ENCODE data around the gene CLEC16A. TPM values are rescaled to one million over a fixed set of nuclear protein-coding genes. Genes with fewer than 3 reads are reported as not detected.

Gene CLEC16A
- total and polyA plus RNA-seq, 9 donors: 11.5 to 18.3 (median 14.9) TPM

GRCh38 chr16:11142951-11143350 is 198.6 kb downstream of the CLEC16A start:
- Histone ChIP-seq H3K36me3 (ENCODE audit: control insufficient read depth, insufficient read depth, low read length) (no peaks in the 10 kb centered on the region), H3K27ac (ENCODE audit: low read length) (no peak overlapping the region), H3K4me3 (ENCODE audit: low read length) (no peak overlapping the region), H3K4me1 (ENCODE audit: control insufficient read depth, insufficient read depth, low read length) (peaks cover 36% of the 10 kb centered on the region), H3K9me3 (replicated peaks; ENCODE audit: control insufficient read depth, low read depth, low read length) (no peaks in the 10 kb centered on the region), H3K27me3 (ENCODE audit: control insufficient read depth, insufficient read depth, low read length) (no peaks in the 10 kb centered on the region)
- DNase-seq: no peak
- WGBS (ENCODE audit: insufficient coverage): 93% methylated on average over 2 of the region's 7 CpGs

GRCh38 chr16:11143372-11144035 is 199.1 kb downstream of the CLEC16A start:
- H3K4me1 ChIP-seq (ENCODE audit: control insufficient read depth, insufficient read depth, low read length): peaks cover 36% of the 10 kb centered on the region
- no peaks in the 10 kb centered on the region for H3K36me3 ChIP-seq (ENCODE audit: control insufficient read depth, insufficient read depth, low read length)
- H3K27ac ChIP-seq (ENCODE audit: low read length): no peak overlapping the region
- no peaks in the 10 kb centered on the region for H3K27me3 ChIP-seq (ENCODE audit: control insufficient read depth, insufficient read depth, low read length)
- no peaks in the 10 kb centered on the region for H3K9me3 ChIP-seq (replicated peaks; ENCODE audit: control insufficient read depth, low read depth, low read length)
- 69% methylated on average over 4 of the region's 6 CpGs for WGBS (ENCODE audit: insufficient coverage)
- no peak overlapping the region for H3K4me3 ChIP-seq (ENCODE audit: low read length)
- no peak for DNase-seq

- Histone ChIP-seq H3K27ac (ENCODE audit: low read length) (no peak overlapping the region), H3K4me3 (ENCODE audit: low read length) (no peak overlapping the region), H3K27me3 (ENCODE audit: control insufficient read depth, insufficient read depth, low read length) (no peaks in the 10 kb centered on the region), H3K36me3 (ENCODE audit: control insufficient read depth, insufficient read depth, low read length) (no peaks in the 10 kb centered on the region), H3K4me1 (ENCODE audit: control insufficient read depth, insufficient read depth, low read length) (peaks cover 32% of the 10 kb centered on the region), H3K9me3 (replicated peaks; ENCODE audit: control insufficient read depth, low read depth, low read length) (no peaks in the 10 kb centered on the region)
- WGBS (ENCODE audit: insufficient coverage): 50% methylated on average over 4 of the region's 4 CpGs
- peak; percentile 44 for DNase-seq
Observed at GRCh38 chr16:11144122-11144521, 199.8 kb downstream of the CLEC16A start.

- DNase-seq: peak; percentile 73
- H3K9me3 ChIP-seq (replicated peaks; ENCODE audit: control insufficient read depth, low read depth, low read length): no peaks in the 10 kb centered on the region
- H3K27me3 ChIP-seq (ENCODE audit: control insufficient read depth, insufficient read depth, low read length): no peaks in the 10 kb centered on the region
- no peak overlapping the region for H3K4me3 ChIP-seq (ENCODE audit: low read length)
- peaks cover 31% of the 10 kb centered on the region for H3K4me1 ChIP-seq (ENCODE audit: control insufficient read depth, insufficient read depth, low read length)
- no peaks in the 10 kb centered on the region for H3K36me3 ChIP-seq (ENCODE audit: control insufficient read depth, insufficient read depth, low read length)
- 48% methylated on average over 11 of the region's 13 CpGs for WGBS (ENCODE audit: insufficient coverage)
- H3K27ac ChIP-seq (ENCODE audit: low read length): no peak overlapping the region
Observed at GRCh38 chr16:11145173-11145818, 200.9 kb downstream of the CLEC16A start.

- H3K4me1 ChIP-seq (ENCODE audit: control insufficient read depth, insufficient read depth, low read length): peaks cover 29% of the 10 kb centered on the region
- DNase-seq: no peak
- H3K27ac ChIP-seq (ENCODE audit: low read length): no peak overlapping the region
- no peaks in the 10 kb centered on the region for H3K36me3 ChIP-seq (ENCODE audit: control insufficient read depth, insufficient read depth, low read length)
- H3K9me3 ChIP-seq (replicated peaks; ENCODE audit: control insufficient read depth, low read depth, low read length): no peaks in the 10 kb centered on the region
- H3K4me3 ChIP-seq (ENCODE audit: low read length): no peak overlapping the region
- WGBS (ENCODE audit: insufficient coverage): 92% methylated on average over 7 of the region's 7 CpGs
- no peaks in the 10 kb centered on the region for H3K27me3 ChIP-seq (ENCODE audit: control insufficient read depth, insufficient read depth, low read length)
Observed at GRCh38 chr16:11145819-11146211, 201.5 kb downstream of the CLEC16A start.

GRCh38 chr16:11147033-11147753 is 202.8 kb downstream of the CLEC16A start:
- Histone ChIP-seq H3K36me3 (ENCODE audit: control insufficient read depth, insufficient read depth, low read length) (no peaks in the 10 kb centered on the region), H3K4me1 (ENCODE audit: control insufficient read depth, insufficient read depth, low read length) (peaks cover 40% of the 10 kb centered on the region), H3K4me3 (ENCODE audit: low read length) (no peak overlapping the region), H3K9me3 (replicated peaks; ENCODE audit: control insufficient read depth, low read depth, low read length) (no peaks in the 10 kb centered on the region), H3K27me3 (ENCODE audit: control insufficient read depth, insufficient read depth, low read length) (no peaks in the 10 kb centered on the region), H3K27ac (ENCODE audit: low read length) (peak overlapping the region; percentile 68)
- no peak for DNase-seq
- 70% methylated on average over 8 of the region's 9 CpGs for WGBS (ENCODE audit: insufficient coverage)

- Histone ChIP-seq H3K36me3 (ENCODE audit: control insufficient read depth, insufficient read depth, low read length) (no peaks in the 10 kb centered on the region), H3K4me3 (ENCODE audit: low read length) (no peak overlapping the region), H3K27me3 (ENCODE audit: control insufficient read depth, insufficient read depth, low read length) (no peaks in the 10 kb centered on the region), H3K4me1 (ENCODE audit: control insufficient read depth, insufficient read depth, low read length) (peaks cover 46% of the 10 kb centered on the region), H3K27ac (ENCODE audit: low read length) (peak overlapping the region; percentile 44), H3K9me3 (replicated peaks; ENCODE audit: control insufficient read depth, low read depth, low read length) (no peaks in the 10 kb centered on the region)
- peak; percentile 74 for DNase-seq
- 59% methylated on average over 4 of the region's 8 CpGs for WGBS (ENCODE audit: insufficient coverage)
Observed at GRCh38 chr16:11147754-11148444, 203.5 kb downstream of the CLEC16A start.

- DNase-seq: no peak
- no peaks in the 10 kb centered on the region for H3K36me3 ChIP-seq (ENCODE audit: control insufficient read depth, insufficient read depth, low read length)
- 51% methylated on average over 2 of the region's 5 CpGs for WGBS (ENCODE audit: insufficient coverage)
- H3K27ac ChIP-seq (ENCODE audit: low read length): no peak overlapping the region
- no peak overlapping the region for H3K4me3 ChIP-seq (ENCODE audit: low read length)
- peaks cover 35% of the 10 kb centered on the region for H3K4me1 ChIP-seq (ENCODE audit: control insufficient read depth, insufficient read depth, low read length)
- H3K9me3 ChIP-seq (replicated peaks; ENCODE audit: control insufficient read depth, low read depth, low read length): no peaks in the 10 kb centered on the region
- H3K27me3 ChIP-seq (ENCODE audit: control insufficient read depth, insufficient read depth, low read length): no peaks in the 10 kb centered on the region
Observed at GRCh38 chr16:11149011-11149616, 204.8 kb downstream of the CLEC16A start.

GRCh38 chr16:11150190-11150589 is 205.8 kb downstream of the CLEC16A start:
- Histone ChIP-seq H3K4me3 (ENCODE audit: low read length) (no peak overlapping the region), H3K9me3 (replicated peaks; ENCODE audit: control insufficient read depth, low read depth, low read length) (no peaks in the 10 kb centered on the region), H3K36me3 (ENCODE audit: control insufficient read depth, insufficient read depth, low read length) (no peaks in the 10 kb centered on the region), H3K27me3 (ENCODE audit: control insufficient read depth, insufficient read depth, low read length) (no peaks in the 10 kb centered on the region), H3K27ac (ENCODE audit: low read length) (no peak overlapping the region), H3K4me1 (ENCODE audit: control insufficient read depth, insufficient read depth, low read length) (peaks cover 26% of the 10 kb centered on the region)
- DNase-seq: no peak
- 94% methylated on average over 5 of the region's 5 CpGs for WGBS (ENCODE audit: insufficient coverage)

Measured in muscle of leg (tissue), 11 donors.